Stimulated activated CD8-positive, alpha-beta memory T cell treated with anti-CD3 and anti-CD28 coated beads, Interleukin-4, amount 100 ng/mL, for 24 hours (primary cell): ENCODE measurements around the gene MEP1A.
A peak's percentile ranks its signal among the peaks of the same experiment; 100 is the strongest.
"Not testable (repeated sequence)": the region's sequence is repeated elsewhere in the genome, so short reads cannot be mapped to it uniquely, and the experiment has no call there.

Experiments
- DNase-seq: peaks from one replicate; pipeline ENCODE4 v3.0.0-alpha.2; 2020; ENCODE audit warnings: low read depth

MEP1A gene

DNA sequence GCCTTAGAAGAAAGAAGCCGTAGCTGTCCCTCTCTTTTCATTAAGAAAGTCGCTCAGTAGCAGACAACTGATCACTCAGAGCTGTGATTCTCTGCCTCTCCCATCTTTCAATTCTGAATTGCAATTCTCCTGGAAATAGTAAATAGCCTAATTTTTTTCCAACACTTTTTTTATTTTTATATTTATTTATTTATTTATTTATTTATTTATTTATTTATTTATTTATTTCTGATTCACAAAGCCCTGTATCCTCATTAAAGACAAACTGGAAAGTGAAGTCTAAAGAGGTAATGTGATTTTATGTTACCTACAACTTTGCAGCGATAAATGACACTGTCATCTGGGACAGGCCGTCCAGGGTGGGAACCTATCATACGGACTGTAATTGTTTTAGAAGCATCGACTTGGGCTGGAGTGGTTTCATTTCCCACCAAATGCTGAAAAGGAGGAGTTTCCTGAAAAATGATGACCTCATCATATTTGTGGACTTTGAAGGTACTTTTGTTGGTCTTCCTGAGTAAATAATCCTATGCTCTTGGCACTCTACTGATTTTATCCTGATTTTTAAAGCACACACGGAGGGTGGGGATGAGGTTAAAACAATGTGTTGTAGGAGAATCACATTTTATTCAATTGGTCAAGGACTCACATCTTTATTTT, 41.2 kb downstream of the MEP1A start:
- not testable (repeated sequence) for DNase-seq

DNA sequence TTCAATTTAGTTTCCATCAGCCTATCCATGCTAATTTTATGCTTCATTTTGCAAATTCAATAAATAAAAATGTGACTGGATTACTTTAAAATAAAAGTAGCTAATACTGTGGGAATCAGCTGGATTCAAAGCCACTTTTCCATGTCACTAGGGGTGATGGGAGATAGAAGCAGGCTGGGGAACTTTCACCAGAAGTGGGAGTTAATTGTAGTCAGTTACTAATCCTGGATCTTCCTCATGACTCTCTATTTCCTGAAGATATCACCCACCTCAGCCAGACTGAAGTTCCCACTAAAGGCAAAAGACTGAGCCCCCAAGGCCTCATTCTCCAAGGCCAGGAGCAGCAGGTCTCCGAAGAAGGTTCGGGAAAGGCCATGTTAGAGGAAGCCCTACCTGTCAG, 41.8 kb downstream of the MEP1A start:
- not testable (repeated sequence) for DNase-seq

DNA sequence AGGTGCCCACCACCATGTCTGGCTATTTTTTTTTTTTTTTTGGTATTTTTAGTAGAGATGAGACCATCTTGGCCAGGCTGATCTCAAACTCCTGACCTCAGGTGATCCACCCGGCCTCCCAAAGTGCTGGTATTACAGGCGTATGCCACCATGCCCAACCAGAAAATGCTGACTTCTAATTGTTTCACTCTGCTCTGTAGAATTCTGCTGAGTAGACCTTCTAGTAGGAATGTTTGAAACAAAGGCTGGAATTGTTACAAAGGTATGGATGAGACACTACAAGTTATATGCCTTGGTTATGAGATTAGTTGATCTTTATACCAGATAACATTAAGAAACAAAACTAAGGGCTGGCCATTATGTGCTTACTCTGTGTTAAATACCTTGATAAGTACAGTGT, 44.8 kb downstream of the MEP1A start:
- DNase-seq: no peak

DNA sequence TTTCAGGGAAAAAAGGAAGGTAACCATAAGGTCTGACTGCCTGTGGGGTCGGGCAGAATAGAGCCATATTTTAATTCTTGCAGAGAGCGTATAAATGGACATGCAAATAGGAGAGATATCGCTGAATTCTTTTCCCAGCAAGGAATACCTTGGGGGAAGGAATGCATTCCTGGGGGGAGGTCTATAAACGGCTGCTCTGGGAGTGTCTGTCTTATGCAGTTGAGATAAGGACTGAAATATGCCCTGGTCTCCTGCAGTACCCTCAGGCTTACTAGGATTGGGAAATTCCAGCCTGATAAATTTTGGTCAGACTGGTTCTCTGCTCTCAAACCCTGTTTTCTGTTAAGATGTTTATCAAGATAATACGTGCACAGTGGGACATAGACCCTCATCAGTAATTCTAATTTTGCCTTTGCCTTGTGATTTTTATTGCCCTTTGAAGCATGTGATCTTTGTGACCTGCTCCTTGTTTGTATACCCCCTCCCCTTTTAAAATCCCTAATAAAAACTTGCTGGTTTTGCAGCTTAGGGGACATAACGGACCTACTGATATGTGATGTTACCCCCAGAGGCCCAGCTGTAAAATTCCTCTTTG, 49.2 kb downstream of the MEP1A start:
- DNase-seq: not testable (repeated sequence)

DNA sequence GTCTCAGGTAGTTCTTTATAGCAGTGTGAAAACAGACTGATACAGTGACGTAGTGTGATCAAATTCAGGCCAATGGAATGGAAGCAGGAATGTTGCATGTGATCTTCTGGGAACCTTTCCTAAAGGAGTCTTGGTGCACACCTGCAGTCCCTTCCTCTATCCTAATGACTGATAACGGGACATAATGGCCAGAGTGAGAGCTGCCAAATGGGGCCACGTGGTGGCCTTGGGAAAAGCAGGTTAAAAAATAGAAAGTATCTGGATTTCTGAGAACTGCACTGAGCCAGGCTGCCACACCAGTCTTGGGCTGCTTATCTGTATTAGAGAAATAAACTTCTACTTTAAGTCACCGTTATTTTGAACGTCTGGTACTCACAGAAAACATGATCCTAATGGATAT, 51.9 kb downstream of the MEP1A start:
- DNase-seq: no peak

DNA sequence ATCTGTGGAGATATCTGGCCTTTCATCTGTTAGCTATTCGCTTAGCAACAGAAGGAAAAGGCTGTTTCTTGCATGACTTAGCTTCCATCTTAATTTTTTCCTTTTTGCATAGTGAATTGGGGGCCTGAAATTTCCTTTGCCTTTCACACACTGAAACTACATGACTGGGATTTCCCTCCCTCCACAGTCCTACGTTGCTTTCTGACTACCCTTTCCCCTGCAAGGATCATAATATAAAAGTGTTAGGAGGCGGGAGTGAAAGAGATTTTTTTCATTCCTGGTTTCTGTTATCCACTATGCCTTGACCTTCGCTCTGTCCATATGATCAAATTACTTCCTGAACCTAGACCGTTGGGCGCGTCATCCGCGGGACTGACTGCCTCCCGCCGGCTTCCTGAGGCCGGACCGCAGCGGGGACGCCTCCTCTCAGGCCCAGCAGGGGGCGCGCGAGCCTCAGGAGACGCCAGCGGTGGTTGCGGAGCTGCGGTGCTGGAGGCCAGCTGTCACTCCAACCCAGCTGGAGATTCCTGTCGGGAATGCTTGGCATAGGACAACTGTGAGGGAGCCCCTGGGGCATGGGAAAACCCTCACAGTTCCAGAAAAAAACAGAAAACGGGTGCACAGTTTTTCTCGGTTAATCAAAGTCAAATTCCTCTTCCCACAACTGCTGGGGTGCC, 55.6 kb downstream of the MEP1A start:
- DNase-seq: peak; percentile 40

DNA sequence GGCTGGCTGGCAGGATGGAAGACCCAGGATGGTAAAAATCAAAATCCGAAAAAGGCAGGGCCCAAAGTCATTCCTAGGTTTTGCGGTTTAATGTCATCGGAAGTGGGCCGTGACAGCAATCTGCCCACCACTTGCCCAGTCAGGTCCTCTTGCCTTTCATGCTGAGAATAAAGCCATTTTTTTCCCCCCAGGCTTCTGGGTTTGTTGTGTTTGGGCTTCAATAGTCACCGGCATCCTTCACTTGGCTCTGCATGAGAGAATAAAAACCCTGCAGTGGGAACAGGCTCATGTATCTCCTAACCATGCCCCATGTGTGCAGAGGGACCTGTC, 56.1 kb downstream of the MEP1A start:
- no peak for DNase-seq

DNA sequence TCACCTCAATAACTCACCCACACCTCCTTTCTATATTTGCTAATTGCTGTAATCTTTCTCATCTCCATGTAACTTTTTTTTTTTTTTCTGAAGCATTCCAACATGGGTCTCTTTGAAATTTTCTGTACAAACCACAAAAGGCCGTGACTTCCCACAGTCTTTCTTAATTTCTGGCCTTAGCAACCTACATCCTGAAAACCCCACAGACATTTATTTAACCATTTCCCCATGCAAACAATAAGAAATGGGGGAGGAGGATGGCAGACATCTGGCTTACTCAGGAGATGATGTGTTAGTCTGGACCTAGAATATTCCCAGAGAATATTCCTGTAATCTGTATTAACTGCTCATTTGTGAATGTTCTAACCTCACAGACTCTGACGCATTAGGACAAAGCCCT, 57.6 kb downstream of the MEP1A start:
- no peak for DNase-seq

DNA sequence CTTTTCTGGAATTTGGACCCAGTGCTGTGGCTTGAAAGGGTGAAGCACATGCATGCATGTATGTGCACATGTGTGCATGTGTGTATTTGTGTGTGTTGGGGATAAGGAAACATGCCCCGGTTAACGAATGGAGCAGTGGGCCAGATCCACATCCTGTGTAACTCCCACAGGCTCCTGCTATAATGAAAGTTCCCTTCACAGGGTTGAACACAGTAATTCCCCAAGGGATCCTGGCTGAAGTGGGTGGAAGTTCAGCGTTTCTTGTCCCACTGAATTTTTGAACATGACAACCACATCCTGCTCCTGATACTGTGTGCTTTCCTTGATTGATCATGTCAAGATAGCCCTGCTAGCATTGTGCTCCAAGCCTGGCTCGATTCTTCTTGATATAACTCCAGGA, 58.4 kb downstream of the MEP1A start:
- not testable (repeated sequence) for DNase-seq

DNA sequence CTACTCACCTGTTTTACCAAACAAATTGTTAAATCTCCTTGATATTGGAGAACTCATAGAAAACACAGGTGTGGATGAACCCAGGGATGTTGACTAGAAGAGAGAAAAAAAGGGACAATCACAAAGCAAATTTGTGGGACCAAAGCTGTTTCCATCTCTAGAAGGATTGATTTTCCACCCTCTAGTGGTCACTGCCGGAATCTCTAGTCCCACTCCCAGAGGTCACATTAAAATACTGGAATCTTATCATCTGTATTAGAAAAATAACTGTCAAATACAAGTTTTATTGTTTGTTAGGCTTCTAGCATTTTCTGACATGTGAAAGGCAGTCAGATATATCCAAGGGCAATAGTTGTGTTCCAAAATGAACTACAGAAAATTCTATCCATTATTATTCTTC, 62.8 kb downstream of the MEP1A start:
- DNase-seq: peak; percentile 3

DNA sequence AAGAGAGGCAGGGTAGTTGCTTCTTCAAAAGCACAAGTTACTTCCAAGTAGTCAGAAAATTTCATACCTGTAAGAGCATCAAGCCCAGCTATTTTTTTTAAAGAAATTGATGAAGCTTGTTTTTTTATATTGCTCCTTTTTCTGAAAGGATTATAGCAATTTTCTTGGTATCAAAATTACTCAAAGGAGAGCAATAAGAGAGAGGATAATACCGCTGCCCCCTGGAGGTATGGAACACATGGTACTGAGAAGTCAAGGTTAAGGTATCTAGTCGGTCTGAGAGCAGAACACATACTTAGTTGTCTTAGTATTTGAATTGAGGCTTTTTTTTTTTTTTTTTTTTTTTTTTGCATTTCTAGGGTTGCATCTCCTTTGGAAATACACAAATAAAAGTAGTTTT, 69.2 kb downstream of the MEP1A start:
- no peak for DNase-seq

DNA sequence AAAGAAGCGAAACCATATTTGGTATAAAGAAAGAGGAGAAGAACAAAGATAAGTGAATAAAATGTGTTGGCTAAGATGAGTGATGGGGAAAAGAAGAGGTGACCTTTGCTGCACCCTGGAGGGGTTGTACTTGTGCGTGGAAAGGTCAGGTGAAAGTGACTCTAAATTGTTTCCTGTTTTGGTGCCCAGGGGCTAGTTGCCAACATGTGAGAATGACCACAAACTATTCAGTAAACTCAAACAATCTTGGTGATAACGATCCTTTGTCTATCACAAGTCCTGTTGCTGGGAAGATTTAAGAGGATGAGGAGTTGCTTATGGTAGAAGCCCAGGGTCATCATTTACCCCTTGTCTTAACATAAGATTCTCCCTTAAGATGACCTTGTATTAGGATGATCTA, 70.6 kb downstream of the MEP1A start:
- no peak for DNase-seq

DNA sequence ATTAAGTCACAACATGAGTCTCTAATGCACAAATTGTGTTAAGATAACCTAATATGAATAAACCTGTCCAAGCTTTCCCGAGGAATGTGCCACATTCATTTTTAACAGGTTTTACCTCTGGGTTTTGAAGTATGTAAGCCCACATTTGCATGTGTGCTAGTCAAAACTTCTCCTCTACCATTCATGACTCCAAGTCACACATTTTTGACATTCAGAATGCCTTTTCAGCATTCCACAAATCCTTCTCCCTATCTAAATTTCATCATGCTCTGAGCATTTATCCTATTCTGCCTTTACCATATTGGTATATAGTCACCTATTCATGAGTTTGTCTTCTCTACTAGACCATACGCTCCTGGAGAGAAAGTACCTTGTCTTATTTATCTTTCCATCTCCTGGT, 72.0 kb downstream of the MEP1A start:
- DNase-seq: no peak

DNA sequence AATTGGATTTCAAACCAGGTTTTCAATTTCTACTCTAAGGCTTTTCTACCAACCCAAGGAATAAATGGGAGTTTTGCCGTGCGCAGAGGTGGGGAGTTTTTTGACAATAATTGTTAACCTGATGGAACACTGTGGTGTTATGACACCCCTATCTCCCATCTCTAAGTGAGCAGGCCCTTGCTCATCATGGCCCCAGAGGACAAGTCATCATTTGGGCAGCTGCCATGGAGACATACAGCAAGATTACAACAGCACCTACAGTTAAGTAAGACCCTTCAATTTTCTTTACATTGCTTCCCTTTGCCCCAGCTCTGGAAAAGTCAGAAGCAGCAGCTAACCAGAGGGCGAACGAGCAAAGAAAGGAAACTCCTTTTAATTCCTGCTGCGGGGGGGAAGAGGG, 74.2 kb downstream of the MEP1A start:
- no peak for DNase-seq

DNA sequence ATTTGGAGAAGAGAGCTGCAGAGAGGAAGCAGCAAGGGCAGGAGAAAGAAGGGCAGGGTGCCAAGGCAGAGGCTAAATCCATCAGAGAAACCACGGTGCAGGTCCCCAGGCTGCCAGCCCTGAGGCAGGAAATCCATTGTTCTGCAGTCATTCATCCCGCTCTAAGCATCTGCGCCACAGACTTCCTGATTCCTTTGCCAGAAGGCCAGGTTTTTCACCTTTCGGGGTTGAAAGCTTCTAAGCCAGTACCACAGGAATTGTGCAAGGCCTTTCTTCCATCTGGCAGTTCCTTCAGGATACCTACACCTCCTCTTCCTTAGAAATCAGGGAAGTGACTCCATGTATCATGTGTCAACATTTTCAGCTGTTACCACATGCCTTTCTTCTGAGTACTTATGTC, 82.9 kb downstream of the MEP1A start:
- DNase-seq: no peak

DNA sequence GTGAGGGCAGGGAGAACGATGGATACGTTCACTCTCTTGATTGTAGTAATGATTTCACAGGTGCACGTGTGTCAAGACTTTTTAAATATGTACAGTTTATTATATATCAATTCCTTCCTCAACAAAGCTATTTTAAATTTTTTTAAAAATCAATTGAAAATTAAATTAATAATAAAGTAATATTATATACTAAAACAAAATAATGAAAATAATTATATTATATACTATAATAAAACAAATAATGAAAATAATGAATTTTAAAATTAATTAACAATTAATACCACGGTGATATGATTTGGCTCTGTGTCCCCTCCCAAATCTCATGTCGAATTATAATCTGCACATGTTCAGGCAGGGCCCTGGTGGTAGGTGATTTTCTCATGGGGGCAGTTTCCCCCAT, 85.8 kb downstream of the MEP1A start:
- no peak for DNase-seq

DNA sequence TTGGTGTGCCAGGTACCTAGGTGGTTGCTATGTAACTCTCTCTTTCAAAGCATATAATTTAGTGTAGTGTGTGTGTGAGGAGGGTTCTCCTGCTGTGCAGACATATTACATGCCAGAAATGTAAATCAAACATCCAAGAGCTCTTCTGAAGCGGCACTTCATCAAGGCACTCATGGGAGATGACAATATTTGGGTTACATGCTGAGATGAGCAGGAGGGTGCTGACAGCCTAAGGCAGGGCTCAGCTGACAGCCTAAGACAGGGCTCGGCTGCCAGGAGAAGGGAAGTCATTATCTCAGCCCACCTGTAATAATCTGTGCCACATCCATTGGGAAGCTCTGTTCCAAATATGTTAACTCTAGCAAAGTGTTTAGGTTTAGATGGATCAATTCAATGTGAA, 89.5 kb downstream of the MEP1A start:
- DNase-seq: no peak

DNA sequence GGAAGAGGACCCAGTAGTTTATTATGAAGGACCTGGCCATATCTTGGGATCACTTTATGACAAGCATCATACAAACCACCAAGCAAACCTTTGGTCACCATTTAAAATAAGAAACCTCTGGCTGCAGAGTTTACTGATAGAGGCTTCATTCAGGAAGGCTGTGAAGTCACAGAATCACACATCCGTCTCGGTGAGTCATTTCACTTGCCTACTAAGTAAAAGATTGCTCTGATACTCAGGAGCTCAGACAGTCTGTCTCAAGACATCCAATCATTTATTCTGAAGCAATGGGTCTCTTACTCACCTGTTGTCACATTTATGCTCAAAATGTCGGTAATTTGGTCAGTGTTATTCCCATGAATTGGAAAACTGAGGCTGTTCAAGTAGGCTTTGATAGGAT, 94.8 kb downstream of the MEP1A start:
- DNase-seq: no peak

DNA sequence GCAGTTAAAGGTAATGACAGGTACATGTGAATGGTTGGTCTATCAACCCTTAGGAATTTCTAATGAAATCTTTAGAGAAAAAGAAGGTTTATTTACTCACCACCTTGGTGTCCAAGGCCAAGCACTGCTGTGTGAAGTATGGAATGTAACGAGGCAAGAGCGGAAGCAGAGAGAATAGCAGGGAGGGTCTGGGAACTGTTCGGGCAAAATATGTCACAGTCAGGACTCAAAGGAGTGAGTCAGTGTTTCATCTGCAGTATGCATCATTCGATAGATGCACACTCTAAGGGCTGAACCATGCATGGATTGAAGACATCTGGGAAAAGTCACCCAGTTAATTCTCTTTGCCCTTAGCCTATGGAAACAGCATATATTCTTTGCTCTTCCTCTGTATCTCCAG, 95.4 kb downstream of the MEP1A start:
- no peak for DNase-seq
